Gastrocnemius medialis (tissue), 4 donors: ENCODE results near the gene ZCCHC14. TPM values are rescaled to one million over a fixed set of nuclear protein-coding genes. Genes with fewer than 3 reads are reported as not detected.

ENCODE experiments used
- ATAC-seq, 2 donors: fragments of 150-250 bp; one replicate each; pipeline ENCODE4 v1.9.1; 2016
- DNase-seq, 2 donors: peaks; one replicate each; pipeline ENCODE4 v3.0.0-alpha.2; 2019
- H3K27ac ChIP-seq, 4 donors: fragments of 200-600 bp; sonication (generic); 1 replicate in 1 of 4; 2 replicates in 3 of 4; pipeline ENCODE4 v1.5.1; 2016 to 2018; ENCODE audit warnings: mild to moderate bottlenecking in 2 of 4, moderate library complexity in 1 of 4
- H3K27me3 ChIP-seq, 3 donors: fragments of 200-600 bp; sonication (generic) in 2 of 3; 1 replicate in 1 of 3; 2 replicates in 2 of 3; pipeline versions ENCODE4 v1.5.1 to v1.6.0; 2016 to 2019; ENCODE audit warnings: mild to moderate bottlenecking in 1 of 3, moderate library complexity in 1 of 3
- H3K36me3 ChIP-seq, 2 donors: fragments of 200-600 bp; sonication (generic) in 1 of 2; one replicate each; pipeline ENCODE4 v1.5.1; 2017 to 2018
- H3K4me1 ChIP-seq, 2 donors: fragments of 200-600 bp; sonication (generic) in 1 of 2; one replicate each; pipeline ENCODE4 v1.5.1; 2016 to 2017; ENCODE audit warnings: mild to moderate bottlenecking in 2 of 2
- H3K4me3 ChIP-seq, 4 donors: fragments of 200-600 bp; sonication (generic) in 3 of 4; 1 replicate in 1 of 4; 2 replicates in 3 of 4; pipeline ENCODE4 v1.5.1; 2016 to 2019; ENCODE audit warnings: mild to moderate bottlenecking in 2 of 4
- H3K9me3 ChIP-seq, 3 donors: fragments of 200-600 bp; sonication (generic) in 2 of 3; 1 replicate in 1 of 3; 2 replicates in 2 of 3; pipeline ENCODE4 v1.5.1; 2016 to 2019
- POLR2A ChIP-seq, 2 donors: fragments of 450-650 bp; IDR thresholded peaks; one replicate each; pipeline ENCODE4 v1.6.1; 2017; ENCODE audit warnings: antibody characterized with exemption in 2 of 2, mild to moderate bottlenecking in 2 of 2, moderate library complexity in 2 of 2
- in situ Hi-C, 4 donors: fragments of 200-750 bp; cut with MboI; loops; one replicate each; pipeline versions ENCODE4 v1.15.0 to v1.8.0; 2017; ENCODE audit warnings: low sequenced_read_pairs in 4 of 4
- intact Hi-C: fragments of 100-400 bp; cut with DNase I; formaldehyde crosslinking; loops from one replicate; pipeline ENCODE4 v1.15.1; 2023; ENCODE audit warnings: low total_unique reads
- total RNA-seq, 4 donors: library from RNA; depleted of rRNA; stranded (reverse); fragments of >200 nt; gene quantifications; one replicate each; pipeline versions ENCODE4 v1.1.0 to v1.2.3, GENCODE V29; 2016
- TF ChIP-seq, protein P1 (sequence below), 5 experiments: fragments of 450-650 bp in 3 of 5; fragments of 200-600 bp in 2 of 5; sonication (generic) in 2 of 5; IDR thresholded peaks in 4 of 5; conservative IDR thresholded peaks in 1 of 5; 1 replicate in 4 of 5; 2 replicates in 1 of 5; pipeline ENCODE4 v1.5.1; 2016 to 2019; ENCODE audit warnings: antibody characterized with exemption in 5 of 5, mild to moderate bottlenecking in 3 of 5, moderate library complexity in 3 of 5

The ZCCHC14 gene
- total RNA-seq, 4 donors from 2014 or later, result 8.9 to 10.7 (median 9.3) TPM

DNA sequence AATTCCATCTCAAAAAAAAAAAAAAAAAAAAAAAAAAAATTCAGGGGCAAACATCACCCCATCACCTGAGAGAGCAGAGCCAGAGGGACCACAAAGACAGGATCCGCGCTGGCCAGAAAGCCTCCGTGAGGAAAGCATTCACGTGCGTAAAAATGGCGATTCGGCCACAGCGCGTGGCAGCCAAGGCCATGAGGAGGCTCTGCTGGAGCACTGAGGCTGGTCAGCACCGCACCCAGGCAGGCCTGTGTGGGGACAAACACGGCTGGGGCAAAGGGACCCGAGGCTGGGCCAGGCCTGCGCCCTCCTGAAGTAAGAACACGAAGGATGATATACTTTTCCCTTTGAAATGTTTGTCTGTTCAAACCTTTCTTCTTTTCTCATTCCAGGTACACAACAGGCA is 55.5 kb downstream of the ZCCHC14 start:
- ATAC-seq (no peak), DNase-seq (no peak)
- H3K4me3 ChIP-seq, result no peak overlapping the region
- intact Hi-C loops, result no loop called here
- no peaks in the 10 kb centered on the region for H3K27me3 ChIP-seq
- H3K9me3 ChIP-seq, result no peaks in the 10 kb centered on the region
- peaks cover 16 to 20% of the 10 kb centered on the region in 2 donors for H3K4me1 ChIP-seq
- no peaks in the 10 kb centered on the region for H3K36me3 ChIP-seq
- TF ChIP-seq POLR2A (IDR thresholded peaks at IDR 0.05), result no peak
- TF ChIP-seq, protein P1, sequence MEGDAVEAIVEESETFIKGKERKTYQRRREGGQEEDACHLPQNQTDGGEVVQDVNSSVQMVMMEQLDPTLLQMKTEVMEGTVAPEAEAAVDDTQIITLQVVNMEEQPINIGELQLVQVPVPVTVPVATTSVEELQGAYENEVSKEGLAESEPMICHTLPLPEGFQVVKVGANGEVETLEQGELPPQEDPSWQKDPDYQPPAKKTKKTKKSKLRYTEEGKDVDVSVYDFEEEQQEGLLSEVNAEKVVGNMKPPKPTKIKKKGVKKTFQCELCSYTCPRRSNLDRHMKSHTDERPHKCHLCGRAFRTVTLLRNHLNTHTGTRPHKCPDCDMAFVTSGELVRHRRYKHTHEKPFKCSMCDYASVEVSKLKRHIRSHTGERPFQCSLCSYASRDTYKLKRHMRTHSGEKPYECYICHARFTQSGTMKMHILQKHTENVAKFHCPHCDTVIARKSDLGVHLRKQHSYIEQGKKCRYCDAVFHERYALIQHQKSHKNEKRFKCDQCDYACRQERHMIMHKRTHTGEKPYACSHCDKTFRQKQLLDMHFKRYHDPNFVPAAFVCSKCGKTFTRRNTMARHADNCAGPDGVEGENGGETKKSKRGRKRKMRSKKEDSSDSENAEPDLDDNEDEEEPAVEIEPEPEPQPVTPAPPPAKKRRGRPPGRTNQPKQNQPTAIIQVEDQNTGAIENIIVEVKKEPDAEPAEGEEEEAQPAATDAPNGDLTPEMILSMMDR (IDR thresholded peaks at IDR 0.05 in 4 of 5, conservative IDR thresholded peaks at IDR 0.05 in 1 of 5), result no peak
- in situ Hi-C loops, result no loop called here
- H3K27ac ChIP-seq, result peak overlapping the region in 1 of 4 donors; percentile 71

GRCh38 chr16:87436225-87437172 is 56.3 kb downstream of the ZCCHC14 start:
- H3K4me3 ChIP-seq, result peak overlapping the region in 3 of 4 donors; percentile 26 to 27 (median 27)
- ATAC-seq (no peak), DNase-seq (no peak)
- in situ Hi-C loops, result no loop called here
- H3K36me3 ChIP-seq, result no peaks in the 10 kb centered on the region
- no peaks in the 10 kb centered on the region for H3K27me3 ChIP-seq
- H3K4me1 ChIP-seq, result peaks cover 16 to 17% of the 10 kb centered on the region in 2 donors
- intact Hi-C loops, result no loop called here
- no peaks in the 10 kb centered on the region for H3K9me3 ChIP-seq
- TF ChIP-seq, protein P1 (IDR thresholded peaks at IDR 0.05 in 4 of 5, conservative IDR thresholded peaks at IDR 0.05 in 1 of 5), result no peak
- no peak for TF ChIP-seq POLR2A (IDR thresholded peaks at IDR 0.05)
- H3K27ac ChIP-seq, result peak overlapping the region; percentile 64 to 77 (median 72)

GRCh38 chr16:87435372-87436224 is 57.2 kb downstream of the ZCCHC14 start:
- DNase-seq, result no peak
- peaks cover 16 to 17% of the 10 kb centered on the region in 2 donors for H3K4me1 ChIP-seq
- ATAC-seq, result peak; percentile 65 to 71
- in situ Hi-C loops (no loop called here), intact Hi-C loops (no loop called here)
- no peaks in the 10 kb centered on the region for H3K27me3 ChIP-seq
- peak overlapping the region in 3 of 4 donors; percentile 26 to 31 (median 27) for H3K4me3 ChIP-seq
- H3K27ac ChIP-seq, result peak overlapping the region; percentile 64 to 77 (median 72)
- no peaks in the 10 kb centered on the region for H3K9me3 ChIP-seq
- H3K36me3 ChIP-seq, result no peaks in the 10 kb centered on the region
- TF ChIP-seq, protein P1 (IDR thresholded peaks at IDR 0.05 in 4 of 5, conservative IDR thresholded peaks at IDR 0.05 in 1 of 5), result no peak
- peak in 1 of 2 donors; percentile 22 for TF ChIP-seq POLR2A (IDR thresholded peaks at IDR 0.05)

- Histone ChIP-seq H3K4me3 (no peak overlapping the region), H3K36me3 (no peaks in the 10 kb centered on the region), H3K27me3 (no peaks in the 10 kb centered on the region), H3K27ac (no peak overlapping the region), H3K4me1 (peaks cover 16 to 17% of the 10 kb centered on the region in 2 donors), H3K9me3 (no peaks in the 10 kb centered on the region)
- in situ Hi-C loops (no loop called here), intact Hi-C loops (no loop called here)
- DNase-seq (no peak), ATAC-seq (no peak)
- TF ChIP-seq, protein P1 (IDR thresholded peaks at IDR 0.05 in 4 of 5, conservative IDR thresholded peaks at IDR 0.05 in 1 of 5), result no peak
- TF ChIP-seq POLR2A (IDR thresholded peaks at IDR 0.05), result no peak
Measured at GRCh38 chr16:87434146-87434667, 58.6 kb downstream of the ZCCHC14 start.
